22Rv1 (cell line): ENCODE data around the gene MRGPRX4.
"Not testable (repeated sequence)": the region's sequence is repeated elsewhere in the genome, so short reads cannot be mapped to it uniquely, and the experiment has no call there.

Source experiments
- H3K27ac ChIP-seq: fragments of 450-650 bp; 2 replicates; pipeline ENCODE4 v1.5.1; 2017
- CTCF ChIP-seq: fragments of 450-650 bp; IDR thresholded peaks from 2 replicates; pipeline ENCODE4 v1.5.1; 2017; ENCODE audit warnings: mild to moderate bottlenecking
- ZFX ChIP-seq: fragments of 450-650 bp; IDR thresholded peaks from 2 replicates; pipeline ENCODE4 v1.6.1; 2017; ENCODE audit warnings: antibody characterized with exemption, borderline replicate concordance

The MRGPRX4 gene

GRCh38 chr11:18145837-18146236 is 26.8 kb upstream of the MRGPRX4 start:
- no peak for TF ChIP-seq CTCF
- TF ChIP-seq ZFX, result no peak
- H3K27ac ChIP-seq, result no peak overlapping the region

GRCh38 chr11:18151581-18151980 is 21.1 kb upstream of the MRGPRX4 start:
- H3K27ac ChIP-seq, result no peak overlapping the region
- TF ChIP-seq CTCF (no peak), ZFX (no peak)

GRCh38 chr11:18168372-18168771 is 4.3 kb upstream of the MRGPRX4 start:
- no peak for TF ChIP-seq CTCF
- no peak for TF ChIP-seq ZFX
- H3K27ac ChIP-seq, result no peak overlapping the region

GRCh38 chr11:18171377-18172000 is 1.1 kb upstream of the MRGPRX4 start:
- TF ChIP-seq CTCF (peak; percentile 82), ZFX (no peak)
- H3K27ac ChIP-seq, result no peak overlapping the region

GRCh38 chr11:18173225-18173866 is 709 bp downstream of the MRGPRX4 start:
- H3K27ac ChIP-seq, result no peak overlapping the region
- TF ChIP-seq CTCF (no peak), ZFX (no peak)

GRCh38 chr11:18188796-18189195 is 16.2 kb downstream of the MRGPRX4 start:
- TF ChIP-seq CTCF (no peak), ZFX (no peak)
- H3K27ac ChIP-seq, result no peak overlapping the region

- H3K27ac ChIP-seq, result not testable (repeated sequence)
These were observed 17.0 kb downstream of the MRGPRX4 start for GRCh38 chr11:18189476-18190245.
